Natural killer cell (primary cell): Measurements from ENCODE around the gene PARD3B. TPM values are rescaled to one million over a fixed set of nuclear protein-coding genes. Genes with fewer than 3 reads are reported as not detected.

Source experiments
- ATAC-seq, 3 donors: fragments of 150-1000 bp in 2 of 3; fragments of 200-7000 bp in 1 of 3; cut with Tn5 transposase; 1 replicate in 1 of 3; 2 replicates in 2 of 3; pipeline ENCODE4 v1.10.0; 2021; ENCODE audit warnings: mild to moderate bottlenecking in 2 of 3, moderate library complexity in 2 of 3
- DNase-seq, 2 donors: peaks; one replicate each; pipeline versions ENCODE4 v3.0.0 to v3.0.0-alpha.2; 2013 to 2021; ENCODE audit warnings: mixed read lengths in 1 of 2
- H3K27ac ChIP-seq: one replicate; pipeline ENCODE4 v1.5.1; 2013; ENCODE audit warnings: mild to moderate bottlenecking, low read length
- H3K27me3 ChIP-seq: one replicate; pipeline ENCODE4 v1.6.1; 2013; ENCODE audit warnings: low read length; ENCODE audit not compliant: control insufficient read depth, insufficient read depth
- H3K36me3 ChIP-seq: one replicate; pipeline ENCODE4 v1.6.1; 2013; ENCODE audit warnings: low read length; ENCODE audit not compliant: control insufficient read depth, insufficient read depth
- H3K4me1 ChIP-seq: one replicate; pipeline ENCODE4 v1.6.1; 2013; ENCODE audit warnings: low read length; ENCODE audit not compliant: control insufficient read depth, insufficient read depth
- H3K4me3 ChIP-seq: one replicate; pipeline ENCODE4 v1.5.1; 2013; ENCODE audit warnings: low read length
- H3K9me3 ChIP-seq: one replicate; pipeline ENCODE4 v1.6.1; 2013; ENCODE audit warnings: low read length; ENCODE audit not compliant: control insufficient read depth, insufficient read depth
- H3K27ac Mint-ChIP-seq, 2 donors: one replicate each; pipeline ENCODE4 v1.8.0; 2022; ENCODE audit warnings: mild to moderate bottlenecking in 2 of 2, mixed read lengths in 2 of 2, moderate library complexity in 1 of 2
- H3K27me3 Mint-ChIP-seq, 2 donors: one replicate each; pipeline ENCODE4 v1.8.0; 2022; ENCODE audit warnings: low read depth in 2 of 2, mixed read lengths in 2 of 2
- H3K36me3 Mint-ChIP-seq: one replicate; pipeline ENCODE4 v1.8.0; 2022; ENCODE audit warnings: mixed read lengths
- H3K4me1 Mint-ChIP-seq, 2 donors: one replicate each; pipeline ENCODE4 v1.8.0; 2022; ENCODE audit warnings: mixed read lengths in 2 of 2
- H3K4me3 Mint-ChIP-seq: one replicate; pipeline ENCODE4 v1.8.0; 2022; ENCODE audit warnings: mild to moderate bottlenecking, moderate library complexity, mixed read lengths
- H3K9me3 Mint-ChIP-seq, 2 donors: one replicate each; pipeline ENCODE4 v1.8.0; 2022; ENCODE audit warnings: mixed read lengths in 2 of 2
- WGBS: methylation state at CpG from one replicate; pipeline ENCODE4 v1.1.7; 2013; ENCODE audit warnings: missing lambda C conversion rate; ENCODE audit not compliant: insufficient coverage; 5-methylcytosine and 5-hydroxymethylcytosine counted together
- intact Hi-C: fragments of 100-400 bp; cut with micrococcal nuclease; formaldehyde crosslinking; loops from one replicate; pipeline ENCODE4 v1.14.2; 2022
- total RNA-seq, 4 donors: library from RNA; stranded (reverse); fragments of 120-200 nt in 1 of 4; gene quantifications; one replicate each; pipeline versions ENCODE4 v1.2.3 to v1.2.4, GENCODE V29; 2013 to 2022
- TF ChIP-seq, protein P1 (sequence below): fragments of 200-600 bp; IDR thresholded peaks from one replicate; pipeline ENCODE4 v1.8.0; 2022; ENCODE audit warnings: antibody characterized with exemption

PARD3B gene
- total RNA-seq, 3 donors from 2014 or later (not counting 1 experiment from before 2014, with no cell fraction given) = 0.13 to 0.45 TPM; not detected in 1

DNA sequence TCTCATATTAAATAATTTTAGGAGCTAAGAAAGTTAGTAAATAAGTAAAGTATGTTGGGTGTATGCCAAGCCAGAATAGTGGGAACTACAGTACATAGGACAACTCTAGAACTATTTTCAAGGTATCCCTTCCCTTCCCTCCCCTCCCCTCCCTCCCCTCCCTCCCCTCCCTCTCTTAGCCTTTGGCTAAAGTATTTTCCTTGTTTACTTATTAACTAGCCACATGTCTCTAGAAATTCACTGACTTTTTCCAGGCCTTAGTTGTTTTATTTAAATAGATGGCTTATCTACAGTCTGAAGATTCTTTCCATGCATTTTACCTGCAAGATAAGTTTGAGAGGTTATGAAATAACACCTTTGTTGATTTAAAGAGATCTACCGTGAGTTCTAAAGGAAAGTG, 402.1 kb downstream of the PARD3B start:
- TF ChIP-seq, protein P1, sequence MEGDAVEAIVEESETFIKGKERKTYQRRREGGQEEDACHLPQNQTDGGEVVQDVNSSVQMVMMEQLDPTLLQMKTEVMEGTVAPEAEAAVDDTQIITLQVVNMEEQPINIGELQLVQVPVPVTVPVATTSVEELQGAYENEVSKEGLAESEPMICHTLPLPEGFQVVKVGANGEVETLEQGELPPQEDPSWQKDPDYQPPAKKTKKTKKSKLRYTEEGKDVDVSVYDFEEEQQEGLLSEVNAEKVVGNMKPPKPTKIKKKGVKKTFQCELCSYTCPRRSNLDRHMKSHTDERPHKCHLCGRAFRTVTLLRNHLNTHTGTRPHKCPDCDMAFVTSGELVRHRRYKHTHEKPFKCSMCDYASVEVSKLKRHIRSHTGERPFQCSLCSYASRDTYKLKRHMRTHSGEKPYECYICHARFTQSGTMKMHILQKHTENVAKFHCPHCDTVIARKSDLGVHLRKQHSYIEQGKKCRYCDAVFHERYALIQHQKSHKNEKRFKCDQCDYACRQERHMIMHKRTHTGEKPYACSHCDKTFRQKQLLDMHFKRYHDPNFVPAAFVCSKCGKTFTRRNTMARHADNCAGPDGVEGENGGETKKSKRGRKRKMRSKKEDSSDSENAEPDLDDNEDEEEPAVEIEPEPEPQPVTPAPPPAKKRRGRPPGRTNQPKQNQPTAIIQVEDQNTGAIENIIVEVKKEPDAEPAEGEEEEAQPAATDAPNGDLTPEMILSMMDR = no peak
- H3K4me3 Mint-ChIP-seq = no peak overlapping the region
- no peak overlapping the region for H3K27ac Mint-ChIP-seq
- H3K9me3 ChIP-seq = peaks cover 9% of the 10 kb centered on the region
- WGBS = 20% methylated on average over 1 of the region's 1 CpG
- peaks cover 21% of the 10 kb centered on the region for H3K36me3 Mint-ChIP-seq
- no peak overlapping the region for H3K27ac ChIP-seq
- peaks cover 0 to 10% of the 10 kb centered on the region in 2 donors for H3K4me1 Mint-ChIP-seq
- intact Hi-C loops = no loop called here
- H3K4me1 ChIP-seq = no peaks in the 10 kb centered on the region
- DNase-seq (no peak), ATAC-seq (no peak)
- no peak overlapping the region for H3K4me3 ChIP-seq
- peaks cover 8 to 10% of the 10 kb centered on the region in 2 donors for H3K9me3 Mint-ChIP-seq
- H3K27me3 Mint-ChIP-seq = no peaks in the 10 kb centered on the region
- H3K36me3 ChIP-seq = no peaks in the 10 kb centered on the region
- H3K27me3 ChIP-seq = no peaks in the 10 kb centered on the region

DNA sequence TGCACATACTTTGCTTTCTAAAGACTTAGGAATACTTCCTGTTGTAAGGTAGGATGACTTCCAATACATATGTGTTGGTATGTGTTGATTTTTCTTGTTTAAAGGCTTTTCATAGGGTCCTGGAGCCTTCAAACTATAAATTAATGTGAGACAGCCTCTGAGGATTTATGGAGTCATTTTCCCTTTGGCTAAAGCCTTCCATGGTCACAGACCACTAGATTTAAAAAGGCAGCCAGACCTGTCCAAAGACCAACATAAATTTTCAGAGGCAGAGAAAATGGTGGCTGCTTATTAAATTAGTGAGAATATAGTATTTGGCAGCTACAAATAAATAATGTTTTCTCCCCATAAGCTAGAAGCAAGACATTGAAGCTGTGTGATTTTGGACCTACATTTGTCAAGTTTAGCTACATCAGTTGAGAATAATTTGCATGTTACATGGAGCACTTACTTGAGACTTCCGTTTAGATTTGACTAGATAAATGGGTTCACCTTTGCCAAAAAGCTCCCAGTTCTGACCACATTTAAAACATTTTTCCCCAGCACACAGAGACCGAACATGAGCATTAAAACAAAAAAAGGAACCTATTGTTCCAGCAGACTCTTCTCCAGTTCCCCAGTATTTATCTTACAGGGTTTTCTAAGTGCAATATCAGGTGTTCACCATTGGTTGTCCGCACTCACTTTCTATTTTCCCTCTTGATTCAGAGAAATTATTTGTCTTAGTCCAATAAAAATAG, 402.9 kb downstream of the PARD3B start:
- H3K4me1 ChIP-seq = no peaks in the 10 kb centered on the region
- H3K36me3 Mint-ChIP-seq = peaks cover 21% of the 10 kb centered on the region
- H3K4me1 Mint-ChIP-seq = peaks cover 0 to 10% of the 10 kb centered on the region in 2 donors
- no peak overlapping the region for H3K4me3 ChIP-seq
- no peaks in the 10 kb centered on the region for H3K27me3 ChIP-seq
- 17% methylated on average over 2 of the region's 3 CpGs for WGBS
- intact Hi-C loops = no loop called here
- no peak overlapping the region for H3K27ac ChIP-seq
- H3K27ac Mint-ChIP-seq = no peak overlapping the region
- TF ChIP-seq, protein P1 = no peak
- peaks cover 8 to 10% of the 10 kb centered on the region in 2 donors for H3K9me3 Mint-ChIP-seq
- DNase-seq (peak in 1 of 2 donors; percentile 38), ATAC-seq (no peak)
- no peak overlapping the region for H3K4me3 Mint-ChIP-seq
- H3K27me3 Mint-ChIP-seq = no peaks in the 10 kb centered on the region
- peaks cover 9% of the 10 kb centered on the region for H3K9me3 ChIP-seq
- H3K36me3 ChIP-seq = no peaks in the 10 kb centered on the region

DNA sequence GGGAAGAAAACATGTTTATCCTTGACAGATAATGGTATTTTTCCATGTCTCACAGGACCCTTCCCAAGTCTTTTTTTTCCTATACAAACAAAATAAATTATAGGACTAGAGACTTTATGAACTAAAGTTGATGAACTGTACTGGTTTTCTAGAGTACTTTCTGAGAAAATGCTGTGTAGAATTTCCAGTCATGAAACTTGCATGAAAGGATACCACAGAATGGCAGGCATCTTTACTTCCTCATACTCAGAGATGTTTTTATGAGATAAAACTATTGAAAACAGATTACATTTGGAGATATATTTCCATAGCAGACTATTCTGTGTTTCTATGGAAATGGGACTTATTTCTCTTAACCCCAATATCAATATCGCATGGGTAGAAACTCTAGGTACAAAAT, 403.5 kb downstream of the PARD3B start:
- WGBS = no CpG with 5 or more reads among the region's 1 CpG
- Mint-ChIP-seq H3K9me3 (peaks cover 7 to 9% of the 10 kb centered on the region in 2 donors), H3K27me3 (no peaks in the 10 kb centered on the region), H3K36me3 (peaks cover 16% of the 10 kb centered on the region), H3K4me1 (peaks cover 0 to 10% of the 10 kb centered on the region in 2 donors), H3K4me3 (no peak overlapping the region), H3K27ac (no peak overlapping the region)
- intact Hi-C loops = no loop called here
- ATAC-seq (no peak), DNase-seq (no peak)
- Histone ChIP-seq H3K36me3 (no peaks in the 10 kb centered on the region), H3K4me1 (no peaks in the 10 kb centered on the region), H3K27ac (no peak overlapping the region), H3K4me3 (no peak overlapping the region), H3K27me3 (no peaks in the 10 kb centered on the region), H3K9me3 (peaks cover 9% of the 10 kb centered on the region)
- TF ChIP-seq, protein P1 = no peak
